Upper lobe of left lung (tissue), 6 donors: ENCODE data around the gene PRKAG2. TPM values are rescaled to one million over a fixed set of nuclear protein-coding genes. Genes with fewer than 3 reads are reported as not detected.
A peak's percentile ranks its signal among the peaks of the same experiment; 100 is the strongest.

Experiments
- ATAC-seq, 2 donors: fragments of 200-7000 bp; cut with Tn5 transposase; one replicate each; pipeline ENCODE4 v1.9.1; 2022; ENCODE audit warnings: mild to moderate bottlenecking in 2 of 2, moderate library complexity in 2 of 2; ENCODE audit not compliant: low FRiP score in 2 of 2
- DNase-seq, 2 donors: peaks; one replicate each; pipeline ENCODE4 v3.0.0-alpha.2; 2019 to 2020
- H3K27ac ChIP-seq, 4 donors: fragments of 200-600 bp; sonication (generic); one replicate each; pipeline ENCODE4 v1.5.1; 2016 to 2019
- H3K27me3 ChIP-seq, 4 donors: fragments of 200-600 bp; sonication (generic); one replicate each; pipeline ENCODE4 v1.5.1; 2017 to 2019
- H3K36me3 ChIP-seq, 4 donors: fragments of 200-600 bp; sonication (generic); one replicate each; pipeline ENCODE4 v1.5.1; 2016 to 2019
- H3K4me1 ChIP-seq, 4 donors: fragments of 200-600 bp; sonication (generic); one replicate each; pipeline ENCODE4 v1.5.1; 2018 to 2019
- H3K4me3 ChIP-seq, 4 donors: fragments of 200-600 bp; sonication (generic); one replicate each; pipeline ENCODE4 v1.5.1; 2017 to 2019; ENCODE audit warnings: mild to moderate bottlenecking in 2 of 4, moderate library complexity in 1 of 4
- H3K9me3 ChIP-seq, 4 donors: fragments of 200-600 bp; sonication (generic); one replicate each; pipeline ENCODE4 v1.5.1; 2018 to 2019
- EP300 ChIP-seq, 4 donors: sonication (generic); formaldehyde crosslinking; IDR thresholded peaks; one replicate each; pipeline ENCODE4 v1.5.1; 2017; ENCODE audit warnings: antibody characterized with exemption in 4 of 4, control low read depth in 2 of 4
- POLR2A ChIP-seq, 4 donors: fragments of 450-650 bp; IDR thresholded peaks; one replicate each; pipeline ENCODE4 v1.5.1; 2016 to 2017; ENCODE audit warnings: antibody characterized with exemption in 4 of 4, mild to moderate bottlenecking in 2 of 4
- POLR2AphosphoS5 ChIP-seq, 2 donors: sonication (generic); formaldehyde crosslinking; IDR thresholded peaks; one replicate each; pipeline ENCODE4 v1.5.1; 2017; ENCODE audit warnings: antibody characterized with exemption in 2 of 2
- WGBS, 2 donors: methylation state at CpG; one replicate each; pipeline ENCODE4 v1.1.5; 2017 to 2018; 5-methylcytosine and 5-hydroxymethylcytosine counted together
- total RNA-seq, 6 donors: library from RNA; depleted of rRNA in 4 of 6; stranded (reverse); fragments of >200 nt in 4 of 6; gene quantifications; one replicate each; pipeline versions ENCODE4 v1.1.0 to v1.2.1, GENCODE V29; 2016 to 2021
- TF ChIP-seq, protein P1 (sequence below), 6 experiments: fragments of 450-650 bp in 4 of 6; fragments of 200-600 bp in 2 of 6; sonication (generic) in 2 of 6; IDR thresholded peaks; one replicate each; pipeline ENCODE4 v1.5.1; 2016 to 2019; ENCODE audit warnings: antibody characterized with exemption in 6 of 6
- donor health status: DM: no; HTN: no; CAD: no; lungs with moderate emphysema.
- donor health status: DM: no; HTN: yes; CAD: no; lungs with severe emphysema.

The PRKAG2 gene
- total RNA-seq, 6 donors from 2014 or later: 20.6 to 68.1 (median 29.6) TPM

GRCh38 chr7:151677581-151678226, 199.2 kb downstream of the PRKAG2 start:
- peak in 1 of 2 donors; percentile 14 for DNase-seq
- H3K27ac ChIP-seq: no peak overlapping the region
- 59 to 71% methylated on average over 14 of the region's 14 CpGs for WGBS, 2 donors
- no peaks in the 10 kb centered on the region for H3K27me3 ChIP-seq
- ATAC-seq: no peak
- no peaks in the 10 kb centered on the region for H3K36me3 ChIP-seq
- H3K4me3 ChIP-seq: no peak overlapping the region
- H3K9me3 ChIP-seq: no peaks in the 10 kb centered on the region
- no peak for TF ChIP-seq EP300 (IDR thresholded peaks at IDR 0.05)
- TF ChIP-seq, protein P1, sequence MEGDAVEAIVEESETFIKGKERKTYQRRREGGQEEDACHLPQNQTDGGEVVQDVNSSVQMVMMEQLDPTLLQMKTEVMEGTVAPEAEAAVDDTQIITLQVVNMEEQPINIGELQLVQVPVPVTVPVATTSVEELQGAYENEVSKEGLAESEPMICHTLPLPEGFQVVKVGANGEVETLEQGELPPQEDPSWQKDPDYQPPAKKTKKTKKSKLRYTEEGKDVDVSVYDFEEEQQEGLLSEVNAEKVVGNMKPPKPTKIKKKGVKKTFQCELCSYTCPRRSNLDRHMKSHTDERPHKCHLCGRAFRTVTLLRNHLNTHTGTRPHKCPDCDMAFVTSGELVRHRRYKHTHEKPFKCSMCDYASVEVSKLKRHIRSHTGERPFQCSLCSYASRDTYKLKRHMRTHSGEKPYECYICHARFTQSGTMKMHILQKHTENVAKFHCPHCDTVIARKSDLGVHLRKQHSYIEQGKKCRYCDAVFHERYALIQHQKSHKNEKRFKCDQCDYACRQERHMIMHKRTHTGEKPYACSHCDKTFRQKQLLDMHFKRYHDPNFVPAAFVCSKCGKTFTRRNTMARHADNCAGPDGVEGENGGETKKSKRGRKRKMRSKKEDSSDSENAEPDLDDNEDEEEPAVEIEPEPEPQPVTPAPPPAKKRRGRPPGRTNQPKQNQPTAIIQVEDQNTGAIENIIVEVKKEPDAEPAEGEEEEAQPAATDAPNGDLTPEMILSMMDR (IDR thresholded peaks at IDR 0.05): no peak
- TF ChIP-seq POLR2A (IDR thresholded peaks at IDR 0.05): no peak
- peaks cover 2 to 17% (median 9%) of the 10 kb centered on the region in 4 donors for H3K4me1 ChIP-seq

DNA sequence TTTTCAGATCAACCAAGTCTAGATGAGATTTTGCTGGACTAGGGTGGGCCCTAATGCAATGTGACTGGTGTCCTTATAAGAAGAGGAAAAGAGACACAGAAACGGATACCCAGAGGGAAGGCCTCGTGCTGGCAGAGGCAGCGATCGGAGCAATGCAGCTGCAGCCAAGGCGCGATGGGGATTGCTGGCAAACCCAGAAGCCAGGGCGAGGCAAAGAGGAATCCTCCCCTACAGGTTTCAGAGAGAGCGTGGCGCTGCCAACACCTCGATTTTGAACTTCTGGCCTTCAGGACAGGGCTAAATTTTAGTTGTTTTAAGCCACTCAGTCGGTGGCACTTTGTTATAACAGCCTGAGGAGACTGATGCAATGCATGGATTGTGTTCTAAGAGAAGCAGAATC, 200.2 kb downstream of the PRKAG2 start:
- Histone ChIP-seq H3K27me3 (no peaks in the 10 kb centered on the region), H3K9me3 (no peaks in the 10 kb centered on the region), H3K27ac (no peak overlapping the region), H3K4me1 (peaks cover 2 to 17% (median 9%) of the 10 kb centered on the region in 4 donors), H3K36me3 (no peaks in the 10 kb centered on the region), H3K4me3 (no peak overlapping the region)
- no peak for DNase-seq
- ATAC-seq: peak in 1 of 2 donors; percentile 12
- TF ChIP-seq POLR2A (IDR thresholded peaks at IDR 0.05): no peak
- TF ChIP-seq, protein P1 (IDR thresholded peaks at IDR 0.05): peak in 1 of 6 experiments; percentile 10
- no peak for TF ChIP-seq POLR2AphosphoS5 (IDR thresholded peaks at IDR 0.05)
- WGBS, 2 donors: 64 to 68% methylated on average over 11 of the region's 11 CpGs

DNA sequence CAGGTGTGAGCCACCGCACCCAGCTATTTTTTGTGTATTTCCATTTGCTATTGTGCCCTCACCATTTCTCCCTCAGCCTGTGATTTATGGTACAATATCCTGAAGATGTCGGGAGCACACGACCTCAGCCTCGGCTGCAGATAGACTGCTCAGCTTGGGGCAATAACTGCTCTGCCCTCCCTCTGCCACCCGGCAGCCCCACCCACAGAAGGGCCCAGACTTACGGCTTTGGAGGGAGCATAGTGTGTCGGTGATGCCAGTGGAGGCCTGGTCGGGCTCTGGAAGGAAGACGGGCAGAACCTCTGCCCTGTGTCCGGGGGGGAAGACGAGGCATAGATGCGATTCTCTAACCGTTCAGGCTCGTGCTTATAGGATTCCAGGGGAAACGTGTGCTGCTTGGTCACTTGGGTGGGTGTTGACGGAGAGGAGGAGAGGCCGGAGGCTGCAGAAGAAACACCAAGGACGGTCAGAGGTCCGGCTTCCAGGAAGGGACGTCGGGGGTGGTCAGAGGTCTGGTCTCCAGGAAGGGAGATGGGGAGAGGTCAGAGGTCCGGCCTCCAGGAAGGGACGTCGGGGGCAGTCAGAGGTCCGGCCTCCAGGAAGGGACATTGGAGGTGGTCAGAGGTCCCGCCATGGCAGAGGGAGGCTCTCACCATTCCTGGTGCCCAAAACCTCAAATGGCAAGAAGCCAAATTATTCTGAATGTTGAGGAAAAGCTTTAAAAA, 201.6 kb downstream of the PRKAG2 start:
- no peak overlapping the region for H3K4me3 ChIP-seq
- H3K36me3 ChIP-seq: no peaks in the 10 kb centered on the region
- H3K4me1 ChIP-seq: peaks cover 2 to 15% (median 6%) of the 10 kb centered on the region in 4 donors
- TF ChIP-seq EP300 (IDR thresholded peaks at IDR 0.05) (no peak), POLR2A (IDR thresholded peaks at IDR 0.05) (no peak), POLR2AphosphoS5 (IDR thresholded peaks at IDR 0.05) (no peak)
- TF ChIP-seq, protein P1 (IDR thresholded peaks at IDR 0.05): no peak
- ATAC-seq: no peak
- no peak overlapping the region for H3K27ac ChIP-seq
- no peaks in the 10 kb centered on the region for H3K27me3 ChIP-seq
- 90 to 92% methylated on average over 26 of the region's 26 CpGs for WGBS, 2 donors
- DNase-seq: no peak
- H3K9me3 ChIP-seq: no peaks in the 10 kb centered on the region

- Histone ChIP-seq H3K27me3 (no peaks in the 10 kb centered on the region), H3K36me3 (no peaks in the 10 kb centered on the region), H3K9me3 (no peaks in the 10 kb centered on the region), H3K4me3 (no peak overlapping the region), H3K27ac (no peak overlapping the region), H3K4me1 (peaks cover 0 to 5% (median 5%) of the 10 kb centered on the region in 4 donors)
- WGBS, 2 donors: 97 to 98% methylated on average over 10 of the region's 10 CpGs
- TF ChIP-seq EP300 (IDR thresholded peaks at IDR 0.05): no peak
- TF ChIP-seq, protein P1 (IDR thresholded peaks at IDR 0.05): no peak
- no peak for TF ChIP-seq POLR2A (IDR thresholded peaks at IDR 0.05)
- no peak for TF ChIP-seq POLR2AphosphoS5 (IDR thresholded peaks at IDR 0.05)
- ATAC-seq: no peak
- no peak for DNase-seq
These were observed 202.6 kb downstream of the PRKAG2 start for GRCh38 chr7:151674161-151674920.
